Cardiac muscle cell (in vitro differentiated cells and primary cell): ENCODE measurements around the gene PC. TPM values are rescaled to one million over a fixed set of nuclear protein-coding genes. Genes with fewer than 3 reads are reported as not detected.
A peak's percentile ranks its signal among the peaks of the same experiment; 100 is the strongest.

Source experiments
- DNase-seq, 2 donors: peaks; one replicate each; pipeline versions ENCODE4 v3.0.0 to v3.0.0-alpha.2; 2010 to 2017; ENCODE audit warnings: low read depth in 1 of 2, low spot score in 1 of 2
- H3K27ac ChIP-seq: fragments of 200-600 bp; sonication (generic); 2 replicates; pipeline ENCODE4 v1.5.1; 2016
- H3K27me3 ChIP-seq: fragments of 200-600 bp; sonication (generic); 2 replicates; pipeline ENCODE4 v1.6.0; 2016; ENCODE audit warnings: control low read depth
- H3K36me3 ChIP-seq: fragments of 200-600 bp; sonication (generic); 2 replicates; pipeline ENCODE4 v1.5.1; 2016; ENCODE audit warnings: control low read depth
- H3K4me1 ChIP-seq: fragments of 200-600 bp; sonication (generic); 2 replicates; pipeline ENCODE4 v1.8.1; 2017; ENCODE audit warnings: low read depth, mild to moderate bottlenecking, mixed run types
- H3K4me3 ChIP-seq: fragments of 200-600 bp; sonication (generic); 2 replicates; pipeline ENCODE4 v1.5.1; 2016; ENCODE audit warnings: mild to moderate bottlenecking
- H3K9me3 ChIP-seq: fragments of 200-600 bp; sonication (generic); 2 replicates; pipeline ENCODE4 v1.5.1; 2017; ENCODE audit warnings: low read depth, mild to moderate bottlenecking, control low read depth
- CTCF ChIP-seq: IDR thresholded peaks from 2 replicates; pipeline ENCODE4 v1.5.1; 2012; ENCODE audit warnings: low read depth, mild to moderate bottlenecking, low read length
- polyA plus RNA-seq: library from polyadenylated mRNA; unstranded; fragments of >200 nt; fragmentation: Nextera tagmentation; extraction: Ambion mirVana; gene quantifications from 2 replicates; pipeline ENCODE4 v1.2.1, GENCODE V29; 2016
- total RNA-seq: library from RNA; depleted of rRNA; stranded (reverse); fragments of >200 nt; gene quantifications from 2 replicates; pipeline ENCODE4 v1.2.3, GENCODE V29; 2016

PC gene
- total and polyA plus RNA-seq, 2 experiments from 2014 or later = 20.5 to 30.7 TPM

DNA sequence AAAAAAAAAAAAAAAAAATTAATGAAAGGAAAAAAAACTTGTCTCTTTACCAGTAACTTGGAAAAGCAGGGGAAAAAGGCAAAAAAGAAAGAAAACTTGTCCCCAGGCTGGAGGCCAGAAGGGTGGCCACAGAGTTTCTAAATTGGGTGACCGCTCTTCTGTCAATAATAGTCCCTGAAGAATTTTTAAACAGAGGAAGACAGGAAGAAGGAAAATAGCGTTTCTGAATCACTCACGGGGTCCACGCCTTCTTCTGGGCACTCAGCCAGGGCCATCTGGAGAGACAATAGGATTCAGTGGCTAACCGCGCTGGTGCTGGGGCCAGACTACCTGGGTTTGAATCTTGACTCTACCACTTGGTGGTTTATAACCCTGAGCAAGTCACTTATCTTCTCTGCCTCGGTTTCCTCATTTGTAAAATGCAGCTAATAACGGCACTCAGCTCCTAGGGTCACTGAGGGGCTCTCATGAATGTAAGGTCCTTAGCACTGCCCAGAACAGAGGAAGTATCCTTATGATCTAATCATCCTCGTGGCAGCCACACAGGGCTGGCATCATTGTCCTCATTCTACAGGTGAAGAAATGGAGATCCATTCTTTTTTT, 23.9 kb upstream of the PC start:
- Histone ChIP-seq H3K4me1 (peaks cover under 1% of the 10 kb centered on the region), H3K36me3 (no peaks in the 10 kb centered on the region), H3K27me3 (no peaks in the 10 kb centered on the region), H3K27ac (no peak overlapping the region), H3K4me3 (no peak overlapping the region), H3K9me3 (no peaks in the 10 kb centered on the region)
- DNase-seq = peak in 1 of 2 donors; percentile 89
- no peak for TF ChIP-seq CTCF

- H3K4me3 ChIP-seq = no peak overlapping the region
- no peaks in the 10 kb centered on the region for H3K27me3 ChIP-seq
- no peaks in the 10 kb centered on the region for H3K9me3 ChIP-seq
- TF ChIP-seq CTCF = no peak
- H3K36me3 ChIP-seq = no peaks in the 10 kb centered on the region
- no peaks in the 10 kb centered on the region for H3K4me1 ChIP-seq
- H3K27ac ChIP-seq = no peak overlapping the region
- no peak for DNase-seq
Measured at GRCh38 chr11:66979336-66979980, 21.3 kb upstream of the PC start.

DNA sequence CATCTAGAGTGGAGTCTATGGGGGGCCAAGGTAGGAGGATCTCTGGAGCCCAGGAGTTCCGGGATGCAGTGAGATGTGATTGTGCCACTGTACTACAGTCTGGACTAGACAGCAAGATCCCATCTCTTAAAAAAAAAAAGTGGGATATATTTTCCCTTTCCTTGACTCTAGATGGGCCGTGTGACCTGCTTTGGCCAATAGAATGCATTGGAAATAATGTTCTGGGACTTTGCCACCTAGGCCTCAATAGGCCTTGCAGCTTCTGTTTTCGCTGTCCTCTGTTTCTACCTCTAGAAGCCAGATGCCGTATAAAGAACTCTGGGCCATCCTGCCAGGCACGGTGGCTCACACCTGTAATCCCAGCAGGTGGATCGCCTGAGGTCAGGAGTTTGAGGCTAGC, 20.5 kb upstream of the PC start:
- no peak overlapping the region for H3K4me3 ChIP-seq
- H3K9me3 ChIP-seq = no peaks in the 10 kb centered on the region
- no peaks in the 10 kb centered on the region for H3K27me3 ChIP-seq
- TF ChIP-seq CTCF = no peak
- H3K27ac ChIP-seq = no peak overlapping the region
- no peak for DNase-seq
- no peaks in the 10 kb centered on the region for H3K4me1 ChIP-seq
- H3K36me3 ChIP-seq = no peaks in the 10 kb centered on the region

DNA sequence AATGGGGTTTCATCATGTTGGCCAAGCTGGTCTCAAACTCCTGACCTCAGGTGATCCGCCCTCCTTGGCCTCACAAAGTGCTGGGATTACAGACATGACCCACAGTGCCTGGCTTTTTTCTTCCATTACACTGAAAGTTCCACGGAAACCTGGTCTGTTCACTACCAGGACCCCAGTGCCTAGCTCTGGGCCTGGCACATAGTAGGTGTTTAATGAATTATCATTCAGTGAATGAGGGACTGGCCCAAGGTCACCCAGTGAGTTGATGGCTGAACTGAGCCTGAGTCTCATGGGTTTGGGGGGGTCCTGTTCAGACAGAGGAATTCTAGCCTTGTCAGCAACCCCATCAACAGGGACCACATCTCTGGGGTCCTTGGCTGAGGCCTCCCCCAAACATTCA, 20.0 kb upstream of the PC start:
- no peaks in the 10 kb centered on the region for H3K27me3 ChIP-seq
- DNase-seq = no peak
- no peak for TF ChIP-seq CTCF
- no peaks in the 10 kb centered on the region for H3K4me1 ChIP-seq
- no peaks in the 10 kb centered on the region for H3K36me3 ChIP-seq
- no peak overlapping the region for H3K27ac ChIP-seq
- H3K4me3 ChIP-seq = no peak overlapping the region
- H3K9me3 ChIP-seq = no peaks in the 10 kb centered on the region

- H3K9me3 ChIP-seq = no peaks in the 10 kb centered on the region
- no peak for DNase-seq
- TF ChIP-seq CTCF = no peak
- no peaks in the 10 kb centered on the region for H3K27me3 ChIP-seq
- no peak overlapping the region for H3K4me3 ChIP-seq
- no peaks in the 10 kb centered on the region for H3K4me1 ChIP-seq
- no peak overlapping the region for H3K27ac ChIP-seq
- H3K36me3 ChIP-seq = no peaks in the 10 kb centered on the region
Measured at GRCh38 chr11:66976925-66977324, 18.7 kb upstream of the PC start.
